HCT116 (cell line): Measurements from ENCODE around the gene PCBP3. TPM values are rescaled to one million over a fixed set of nuclear protein-coding genes. Genes with fewer than 3 reads are reported as not detected.

ENCODE experiments used
- ATAC-seq: fragments of 200-7000 bp; cut with Tn5 transposase; 2 replicates; pipeline ENCODE4 v1.9.1; 2020; ENCODE audit warnings: mild to moderate bottlenecking, moderate library complexity
- BruUV-seq: library from RNA; stranded (reverse); fragments of 400-500 nt; replicated peaks from 2 replicates; lab custom pipeline; 2021; lab: Mats Ljungman, UMichigan
- CTCF ChIA-PET: fragments of 300-600 bp; sonication (Branson Sonifier 250); formaldehyde crosslinking; loops from one replicate; lab custom pipeline; 2021; ENCODE audit warnings: antibody characterized with exemption; lab: Charles Lee
- POLR2A ChIA-PET: fragments of 300-600, 350-600 bp; sonication (Branson Sonifier 250); formaldehyde crosslinking; loops from one replicate; lab custom pipeline; 2021; ENCODE audit warnings: antibody characterized with exemption; lab: Charles Lee
- RAD21 ChIA-PET, 2 experiments: fragments of 300-600 bp; sonication (Branson Sonifier 250); formaldehyde crosslinking; loops; one replicate each; lab custom pipeline; 2023; ENCODE audit warnings: low total read pairs in 2 of 2; ENCODE audit not compliant: uncharacterized antibody in 2 of 2, unreplicated experiment in 2 of 2, low non-redundant PET in 1 of 2; lab: Charles Lee
- DNase-seq: peaks from one replicate; pipeline ENCODE4 v3.0.0-alpha.2; 2010; ENCODE audit warnings: low read depth, low spot score
- H2AFZ ChIP-seq: fragments of 200-600 bp; shearing (Covaris generic), sonication (generic); 2 replicates; pipeline ENCODE4 v1.6.1; 2017; ENCODE audit warnings: low read depth, mixed run types, mixed read lengths, antibody characterized with exemption, low read length; ENCODE audit not compliant: poor library complexity, severe bottlenecking
- H3K27ac ChIP-seq: 2 replicates; pipeline ENCODE4 v1.5.1; 2012; ENCODE audit warnings: low read depth, low read length
- H3K27me3 ChIP-seq: fragments of 200-600 bp; sonication (generic); 2 replicates; pipeline ENCODE4 v1.6.1; 2016; ENCODE audit warnings: mixed run types, low read length, mixed read lengths; ENCODE audit not compliant: insufficient read depth
- H3K36me3 ChIP-seq, 2 experiments: fragments of 200-500 bp in 1 of 2; fragments of 200-600 bp in 1 of 2; sonication (Bioruptor generic) in 1 of 2; sonication (generic) in 1 of 2; 2 replicates each; pipeline versions ENCODE4 v1.5.1 to v1.6.1; 2014 to 2016; ENCODE audit warnings: low read length in 2 of 2, inconsistent platforms in 1 of 2, mixed read lengths in 1 of 2, mixed run types in 1 of 2; ENCODE audit not compliant: insufficient read depth in 2 of 2, control insufficient read depth in 1 of 2
- H3K4me1 ChIP-seq, 2 experiments: fragments of 200-600 bp in 1 of 2; sonication (generic) in 1 of 2; 2 replicates each; pipeline versions ENCODE4 v1.5.1 to v1.6.1; 2012 to 2017; ENCODE audit warnings: low read length in 2 of 2, inconsistent platforms in 1 of 2, mild to moderate bottlenecking in 1 of 2, mixed read lengths in 1 of 2, mixed run types in 1 of 2, moderate library complexity in 1 of 2; ENCODE audit not compliant: insufficient read depth in 2 of 2, control insufficient read depth in 1 of 2
- H3K4me2 ChIP-seq: fragments of 200-600 bp; sonication (generic); 2 replicates; pipeline ENCODE4 v1.6.1; 2017; ENCODE audit warnings: mixed run types, low read length, mixed read lengths
- H3K4me3 ChIP-seq, 2 experiments: fragments of 200-600 bp in 1 of 2; sonication (generic) in 1 of 2; replicated peaks in 1 of 2; 2 replicates each; pipeline ENCODE4 v1.5.1; 2011 to 2016; ENCODE audit warnings: low read length in 2 of 2, control low read depth in 1 of 2, low read depth in 1 of 2, mild to moderate bottlenecking in 1 of 2, mixed read lengths in 1 of 2, mixed run types in 1 of 2
- H3K79me2 ChIP-seq: fragments of 200-600 bp; sonication (generic); 2 replicates; pipeline ENCODE4 v1.6.1; 2017; ENCODE audit warnings: mild to moderate bottlenecking, mixed run types, low read length, moderate library complexity, mixed read lengths; ENCODE audit not compliant: insufficient read depth
- H3K9ac ChIP-seq: fragments of 200-600 bp; sonication (generic); 2 replicates; pipeline ENCODE4 v1.6.1; 2016; ENCODE audit warnings: low read length, mixed read lengths
- H3K9me2 ChIP-seq: fragments of 200-600 bp; sonication (generic), shearing (Covaris generic); 2 replicates; pipeline ENCODE4 v1.6.1; 2017; ENCODE audit warnings: mixed run types, mild to moderate bottlenecking, moderate library complexity; ENCODE audit not compliant: insufficient read depth
- H3K9me3 ChIP-seq, 2 experiments: fragments of 200-500 bp in 1 of 2; fragments of 200-600 bp in 1 of 2; sonication (Bioruptor generic) in 1 of 2; sonication (generic) in 1 of 2; 2 replicates each; pipeline ENCODE4 v1.6.1; 2014 to 2017; ENCODE audit warnings: low read length in 2 of 2, mixed read lengths in 2 of 2, inconsistent platforms in 1 of 2, low read depth in 1 of 2, mild to moderate bottlenecking in 1 of 2, mixed run types in 1 of 2, moderate library complexity in 1 of 2; ENCODE audit not compliant: control insufficient read depth in 1 of 2, insufficient read depth in 1 of 2
- H4K20me1 ChIP-seq: fragments of 200-600 bp; sonication (generic), shearing (Covaris generic); 2 replicates; pipeline ENCODE4 v1.6.1; 2017; ENCODE audit warnings: mixed run types, mild to moderate bottlenecking, moderate library complexity; ENCODE audit not compliant: insufficient read depth
- ATF3 ChIP-seq: IDR thresholded peaks from 2 replicates; pipeline ENCODE4 v1.6.1; 2012
- CBX3 ChIP-seq: IDR thresholded peaks from 2 replicates; pipeline ENCODE4 v1.6.1; 2012; ENCODE audit warnings: low read depth
- EGR1 ChIP-seq: IDR thresholded peaks from 2 replicates; pipeline ENCODE4 v1.6.1; 2012; ENCODE audit warnings: low read depth
- ELF1 ChIP-seq: IDR thresholded peaks from 2 replicates; pipeline ENCODE4 v1.6.1; 2012; ENCODE audit warnings: low read depth, borderline replicate concordance
- EZH2phosphoT487 ChIP-seq: fragments of 200-600 bp; IDR thresholded peaks from 2 replicates; pipeline ENCODE4 v1.6.1; 2018; ENCODE audit warnings: antibody characterized with exemption, borderline replicate concordance
- JUND ChIP-seq: IDR thresholded peaks from 2 replicates; pipeline ENCODE4 v1.6.1; 2012
- MAX ChIP-seq: IDR thresholded peaks from 2 replicates; pipeline ENCODE4 v1.6.1; 2012
- POLR2A ChIP-seq: IDR thresholded peaks from 2 replicates; pipeline ENCODE4 v1.7.0; 2011; ENCODE audit warnings: borderline replicate concordance; ENCODE audit not compliant: insufficient read depth, insufficient read length; ENCODE audit errors: extremely low read depth
- POLR2AphosphoS5 ChIP-seq: IDR thresholded peaks from 2 replicates; pipeline ENCODE4 v1.6.1; 2011; ENCODE audit warnings: mild to moderate bottlenecking, low read depth, low read length, moderate library complexity
- RAD21 ChIP-seq: IDR thresholded peaks from 2 replicates; pipeline ENCODE4 v1.6.1; 2012; ENCODE audit warnings: low read depth, mild to moderate bottlenecking
- SIN3A ChIP-seq: IDR thresholded peaks from 2 replicates; pipeline ENCODE4 v1.6.1; 2012; ENCODE audit warnings: low read depth
- SP1 ChIP-seq: IDR thresholded peaks from 2 replicates; pipeline ENCODE4 v1.6.1; 2012; ENCODE audit warnings: low read depth
- SRF ChIP-seq: IDR thresholded peaks from 2 replicates; pipeline ENCODE4 v1.6.1; 2012; ENCODE audit warnings: low read depth
- YY1 ChIP-seq: IDR thresholded peaks from 2 replicates; pipeline ENCODE4 v1.6.1; 2011; ENCODE audit warnings: low read length, low read depth, moderate library complexity, mild to moderate bottlenecking; ENCODE audit not compliant: insufficient replicate concordance; ENCODE audit errors: extremely low read depth
- ZFX ChIP-seq: fragments of 450-650 bp; IDR thresholded peaks from 2 replicates; pipeline ENCODE4 v1.6.1; 2017
- intact Hi-C: fragments of 100-400 bp; cut with micrococcal nuclease; formaldehyde crosslinking; loops from 2 replicates; pipeline ENCODE4 v1.10.0; 2022
- total RNA-seq: library from RNA; stranded (reverse); gene quantifications from one replicate; pipeline ENCODE4 v1.2.1, GENCODE V29; 2021; ENCODE audit not compliant: unreplicated experiment
- TF ChIP-seq, protein P1 (sequence below): IDR thresholded peaks from 2 replicates; pipeline ENCODE4 v1.6.1; 2012; ENCODE audit warnings: low read depth
- TF ChIP-seq, protein P2 (sequence below), 3 experiments: fragments of 200-600 bp in 1 of 3; sonication (generic) in 1 of 3; IDR thresholded peaks in 2 of 3; conservative IDR thresholded peaks in 1 of 3; 2 replicates each; pipeline ENCODE4 v1.5.1; 2012 to 2017; ENCODE audit warnings: low read depth in 2 of 3, low read length in 2 of 3, antibody characterized with exemption in 1 of 3, borderline replicate concordance in 1 of 3, control low read depth in 1 of 3, mild to moderate bottlenecking in 1 of 3, mixed read lengths in 1 of 3, mixed run types in 1 of 3, moderate library complexity in 1 of 3; ENCODE audit not compliant: insufficient read depth in 1 of 3
- TF ChIP-seq, protein P3 (sequence below): IDR thresholded peaks from 2 replicates; pipeline ENCODE4 v1.6.1; 2011; ENCODE audit warnings: mild to moderate bottlenecking, low read length, moderate library complexity; ENCODE audit not compliant: insufficient replicate concordance; ENCODE audit errors: extremely low read depth

The PCBP3 gene
- total RNA-seq, 1 experiment from 2014 or later, result 3.1 TPM

DNA sequence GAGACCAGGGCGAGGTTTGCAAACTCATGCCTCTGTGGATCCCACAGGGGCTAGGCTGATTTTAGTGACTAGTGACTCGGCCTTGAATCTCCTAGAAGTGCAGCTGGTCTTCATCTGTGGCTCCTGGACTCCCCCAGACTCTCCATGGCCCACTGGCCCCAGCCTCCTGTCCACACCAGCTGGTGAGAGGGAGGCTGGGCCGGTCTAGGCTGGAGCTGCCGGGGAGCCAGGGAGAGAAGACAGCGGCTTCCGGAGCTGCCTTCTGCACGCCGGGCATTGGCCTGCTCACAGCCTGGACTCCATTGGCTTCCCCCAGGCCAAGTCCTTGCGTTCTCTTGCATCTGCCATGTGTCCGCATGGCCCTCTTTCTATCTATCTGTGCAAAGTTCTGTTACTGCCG is 285.9 kb downstream of the PCBP3 start:
- Histone ChIP-seq H3K4me3 (no peak overlapping the region), H3K27me3 (no peaks in the 10 kb centered on the region), H2AFZ (no peak overlapping the region), H3K9ac (no peak overlapping the region), H3K36me3 (no peaks in the 10 kb centered on the region), H3K27ac (no peak overlapping the region), H3K4me1 (peaks cover 2 to 8% of the 10 kb centered on the region in 2 experiments; a peak in 3 of 4 replicates), H3K79me2 (no peaks in the 10 kb centered on the region), H3K4me2 (no peak overlapping the region), H3K9me2 (no peaks in the 10 kb centered on the region), H3K9me3 (no peaks in the 10 kb centered on the region), H4K20me1 (no peaks in the 10 kb centered on the region)
- ChIA-PET CTCF (no interaction called here), RAD21 (interaction anchor here in 1 of 2 experiments (0.6 kb wide), 1 partner anchor 416 kb away, joined by 3 read pairs; no protein-coding TSS in a partner anchor), POLR2A (no interaction called here)
- intact Hi-C loops, result loop anchor here (10.0 kb wide), 1 partner anchor 375 kb away; no protein-coding TSS in a partner anchor
- TF ChIP-seq ZFX (no peak), EZH2phosphoT487 (no peak), RAD21 (no peak), ELF1 (no peak), CBX3 (no peak), YY1 (no peak), ATF3 (no peak), MAX (no peak), JUND (no peak), SP1 (no peak), POLR2AphosphoS5 (no peak), EGR1 (no peak), SIN3A (no peak), SRF (no peak), POLR2A (no peak)
- TF ChIP-seq, protein P1, sequence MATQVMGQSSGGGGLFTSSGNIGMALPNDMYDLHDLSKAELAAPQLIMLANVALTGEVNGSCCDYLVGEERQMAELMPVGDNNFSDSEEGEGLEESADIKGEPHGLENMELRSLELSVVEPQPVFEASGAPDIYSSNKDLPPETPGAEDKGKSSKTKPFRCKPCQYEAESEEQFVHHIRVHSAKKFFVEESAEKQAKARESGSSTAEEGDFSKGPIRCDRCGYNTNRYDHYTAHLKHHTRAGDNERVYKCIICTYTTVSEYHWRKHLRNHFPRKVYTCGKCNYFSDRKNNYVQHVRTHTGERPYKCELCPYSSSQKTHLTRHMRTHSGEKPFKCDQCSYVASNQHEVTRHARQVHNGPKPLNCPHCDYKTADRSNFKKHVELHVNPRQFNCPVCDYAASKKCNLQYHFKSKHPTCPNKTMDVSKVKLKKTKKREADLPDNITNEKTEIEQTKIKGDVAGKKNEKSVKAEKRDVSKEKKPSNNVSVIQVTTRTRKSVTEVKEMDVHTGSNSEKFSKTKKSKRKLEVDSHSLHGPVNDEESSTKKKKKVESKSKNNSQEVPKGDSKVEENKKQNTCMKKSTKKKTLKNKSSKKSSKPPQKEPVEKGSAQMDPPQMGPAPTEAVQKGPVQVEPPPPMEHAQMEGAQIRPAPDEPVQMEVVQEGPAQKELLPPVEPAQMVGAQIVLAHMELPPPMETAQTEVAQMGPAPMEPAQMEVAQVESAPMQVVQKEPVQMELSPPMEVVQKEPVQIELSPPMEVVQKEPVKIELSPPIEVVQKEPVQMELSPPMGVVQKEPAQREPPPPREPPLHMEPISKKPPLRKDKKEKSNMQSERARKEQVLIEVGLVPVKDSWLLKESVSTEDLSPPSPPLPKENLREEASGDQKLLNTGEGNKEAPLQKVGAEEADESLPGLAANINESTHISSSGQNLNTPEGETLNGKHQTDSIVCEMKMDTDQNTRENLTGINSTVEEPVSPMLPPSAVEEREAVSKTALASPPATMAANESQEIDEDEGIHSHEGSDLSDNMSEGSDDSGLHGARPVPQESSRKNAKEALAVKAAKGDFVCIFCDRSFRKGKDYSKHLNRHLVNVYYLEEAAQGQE, result no peak
- TF ChIP-seq, protein P2, sequence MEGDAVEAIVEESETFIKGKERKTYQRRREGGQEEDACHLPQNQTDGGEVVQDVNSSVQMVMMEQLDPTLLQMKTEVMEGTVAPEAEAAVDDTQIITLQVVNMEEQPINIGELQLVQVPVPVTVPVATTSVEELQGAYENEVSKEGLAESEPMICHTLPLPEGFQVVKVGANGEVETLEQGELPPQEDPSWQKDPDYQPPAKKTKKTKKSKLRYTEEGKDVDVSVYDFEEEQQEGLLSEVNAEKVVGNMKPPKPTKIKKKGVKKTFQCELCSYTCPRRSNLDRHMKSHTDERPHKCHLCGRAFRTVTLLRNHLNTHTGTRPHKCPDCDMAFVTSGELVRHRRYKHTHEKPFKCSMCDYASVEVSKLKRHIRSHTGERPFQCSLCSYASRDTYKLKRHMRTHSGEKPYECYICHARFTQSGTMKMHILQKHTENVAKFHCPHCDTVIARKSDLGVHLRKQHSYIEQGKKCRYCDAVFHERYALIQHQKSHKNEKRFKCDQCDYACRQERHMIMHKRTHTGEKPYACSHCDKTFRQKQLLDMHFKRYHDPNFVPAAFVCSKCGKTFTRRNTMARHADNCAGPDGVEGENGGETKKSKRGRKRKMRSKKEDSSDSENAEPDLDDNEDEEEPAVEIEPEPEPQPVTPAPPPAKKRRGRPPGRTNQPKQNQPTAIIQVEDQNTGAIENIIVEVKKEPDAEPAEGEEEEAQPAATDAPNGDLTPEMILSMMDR (IDR thresholded peaks at IDR 0.05 in 2 of 3, conservative IDR thresholded peaks at IDR 0.05 in 1 of 3; ENCODE audit: borderline replicate concordance in 1 of 3, insufficient read depth in 1 of 3, low read depth in 2 of 3, low read length in 2 of 3), result no peak
- TF ChIP-seq, protein P3, sequence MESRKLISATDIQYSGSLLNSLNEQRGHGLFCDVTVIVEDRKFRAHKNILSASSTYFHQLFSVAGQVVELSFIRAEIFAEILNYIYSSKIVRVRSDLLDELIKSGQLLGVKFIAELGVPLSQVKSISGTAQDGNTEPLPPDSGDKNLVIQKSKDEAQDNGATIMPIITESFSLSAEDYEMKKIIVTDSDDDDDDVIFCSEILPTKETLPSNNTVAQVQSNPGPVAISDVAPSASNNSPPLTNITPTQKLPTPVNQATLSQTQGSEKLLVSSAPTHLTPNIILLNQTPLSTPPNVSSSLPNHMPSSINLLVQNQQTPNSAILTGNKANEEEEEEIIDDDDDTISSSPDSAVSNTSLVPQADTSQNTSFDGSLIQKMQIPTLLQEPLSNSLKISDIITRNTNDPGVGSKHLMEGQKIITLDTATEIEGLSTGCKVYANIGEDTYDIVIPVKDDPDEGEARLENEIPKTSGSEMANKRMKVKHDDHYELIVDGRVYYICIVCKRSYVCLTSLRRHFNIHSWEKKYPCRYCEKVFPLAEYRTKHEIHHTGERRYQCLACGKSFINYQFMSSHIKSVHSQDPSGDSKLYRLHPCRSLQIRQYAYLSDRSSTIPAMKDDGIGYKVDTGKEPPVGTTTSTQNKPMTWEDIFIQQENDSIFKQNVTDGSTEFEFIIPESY, result no peak
- ATAC-seq, result no peak
- no peak for DNase-seq
- no TSS peak for BruUV-seq
